Neural cell (in vitro differentiated cells): ENCODE measurements around the gene BRD3. TPM values are rescaled to one million over a fixed set of nuclear protein-coding genes. Genes with fewer than 3 reads are reported as not detected.

Experiments used
- H2AFZ ChIP-seq: fragments of 200-600, 300-800 bp; sonication (generic), shearing (Covaris generic); 2 replicates; pipeline ENCODE4 v1.6.0; 2014; ENCODE audit warnings: low read depth, mild to moderate bottlenecking, antibody characterized with exemption, low read length, moderate library complexity
- H3F3A ChIP-seq: fragments of 200-600 bp; shearing (Covaris generic); 2 replicates; pipeline ENCODE4 v1.6.1; 2016; ENCODE audit warnings: mild to moderate bottlenecking, moderate library complexity, mixed read lengths, antibody characterized with exemption, low read length; ENCODE audit not compliant: insufficient read depth, poor library complexity, severe bottlenecking
- H3K27ac ChIP-seq: fragments of 200-600, 300-800 bp; sonication (generic), shearing (Covaris generic); 2 replicates; pipeline ENCODE4 v1.5.1; 2014; ENCODE audit warnings: mild to moderate bottlenecking, low read length, moderate library complexity
- H3K27me3 ChIP-seq: fragments of 300-800, 200-600 bp; sonication (generic), shearing (Covaris generic); 2 replicates; pipeline ENCODE4 v1.6.0; 2014; ENCODE audit warnings: mild to moderate bottlenecking, low read depth, low read length, moderate library complexity; ENCODE audit not compliant: insufficient read depth
- H3K36me3 ChIP-seq: fragments of 300-800, 200-600 bp; sonication (generic), shearing (Covaris generic); 2 replicates; pipeline ENCODE4 v1.5.1; 2014; ENCODE audit warnings: mild to moderate bottlenecking, antibody characterized with exemption, low read length, moderate library complexity; ENCODE audit not compliant: insufficient read depth
- H3K4me2 ChIP-seq: fragments of 300-800, 200-600 bp; sonication (generic), shearing (Covaris generic); 2 replicates; pipeline ENCODE4 v1.6.0; 2014; ENCODE audit warnings: mild to moderate bottlenecking, low read length
- H3K4me3 ChIP-seq: fragments of 300-800, 200-600 bp; sonication (generic), shearing (Covaris generic); 2 replicates; pipeline ENCODE4 v1.5.1; 2014; ENCODE audit warnings: mild to moderate bottlenecking, low read length, moderate library complexity
- H3K79me2 ChIP-seq: fragments of 200-600 bp; shearing (Covaris generic); replicated peaks from 2 replicates; pipeline ENCODE4 v1.6.0; 2014; ENCODE audit warnings: mild to moderate bottlenecking, low read length, moderate library complexity; ENCODE audit not compliant: insufficient read depth
- H3K9ac ChIP-seq: fragments of 300-800, 200-600 bp; sonication (generic), shearing (Covaris generic); 2 replicates; pipeline ENCODE4 v1.6.1; 2016; ENCODE audit warnings: mild to moderate bottlenecking, low read length, mixed read lengths
- H3K9me2 ChIP-seq: fragments of 200-600 bp; shearing (Covaris generic); 2 replicates; pipeline ENCODE4 v1.6.1; 2016; ENCODE audit warnings: mild to moderate bottlenecking, low read length, mixed read lengths; ENCODE audit not compliant: insufficient read depth
- H3K9me3 ChIP-seq: fragments of 200-600, 300-800 bp; sonication (generic), shearing (Covaris generic); 2 replicates; pipeline ENCODE4 v1.6.1; 2016; ENCODE audit warnings: mild to moderate bottlenecking, mixed run types, low read length, moderate library complexity, mixed read lengths
- H4K20me1 ChIP-seq: fragments of 200-600 bp; shearing (Covaris generic); 2 replicates; pipeline ENCODE4 v1.6.1; 2016; ENCODE audit warnings: mild to moderate bottlenecking, mixed run types; ENCODE audit not compliant: insufficient read depth
- EP300 ChIP-seq: fragments of 450-650 bp; conservative IDR thresholded peaks from 2 replicates; pipeline ENCODE4 v1.6.1; 2014; ENCODE audit warnings: antibody characterized with exemption, mild to moderate bottlenecking, moderate library complexity; ENCODE audit not compliant: poor library complexity, severe bottlenecking
- EZH2 ChIP-seq: fragments of 200-600, 300-800 bp; shearing (Covaris generic), sonication (generic); IDR thresholded peaks from 2 replicates; pipeline ENCODE4 v1.6.1; 2014; ENCODE audit warnings: antibody characterized with exemption, low read length, borderline replicate concordance, mild to moderate bottlenecking; ENCODE audit not compliant: insufficient read depth, poor library complexity, severe bottlenecking
- MXI1 ChIP-seq: fragments of 450-650 bp; conservative IDR thresholded peaks from 2 replicates; pipeline ENCODE4 v1.6.1; 2014; ENCODE audit warnings: antibody characterized with exemption, mild to moderate bottlenecking; ENCODE audit not compliant: poor library complexity, severe bottlenecking
- POLR2AphosphoS5 ChIP-seq: IDR thresholded peaks from 2 replicates; pipeline ENCODE4 v1.6.1; 2012
- RAD21 ChIP-seq: fragments of 450-650 bp; conservative IDR thresholded peaks from 2 replicates; pipeline ENCODE4 v1.6.1; 2014; ENCODE audit warnings: antibody characterized with exemption, mild to moderate bottlenecking, moderate library complexity
- SMC3 ChIP-seq: fragments of 450-650 bp; conservative IDR thresholded peaks from 2 replicates; pipeline ENCODE4 v1.6.1; 2014; ENCODE audit warnings: antibody characterized with exemption, mild to moderate bottlenecking, moderate library complexity; ENCODE audit not compliant: poor library complexity
- TAF1 ChIP-seq: IDR thresholded peaks from 2 replicates; pipeline ENCODE4 v1.6.1; 2012; ENCODE audit warnings: low read depth
- polyA plus RNA-seq: library from polyadenylated mRNA; depleted of rRNA; stranded (reverse); fragments of >200 nt; gene quantifications from 2 replicates; pipeline ENCODE4 v1.2.3, GENCODE V29; 2014
- TF ChIP-seq, protein P1 (sequence below): IDR thresholded peaks from 2 replicates; pipeline ENCODE4 v1.6.1; 2012; ENCODE audit warnings: borderline replicate concordance
- TF ChIP-seq, protein P2 (sequence below): fragments of 450-650 bp; IDR thresholded peaks from 2 replicates; pipeline ENCODE4 v1.5.1; 2014; ENCODE audit warnings: antibody characterized with exemption, mild to moderate bottlenecking, moderate library complexity; ENCODE audit not compliant: poor library complexity, severe bottlenecking

The BRD3 gene
- polyA plus RNA-seq, 1 donor from 2014 or later, result 17.6 TPM

- no peak overlapping the region for H3K4me2 ChIP-seq
- no peak overlapping the region for H3K9ac ChIP-seq
- TF ChIP-seq EZH2 (no peak), EP300 (no peak), SMC3 (no peak), POLR2AphosphoS5 (no peak), MXI1 (no peak), RAD21 (no peak), TAF1 (no peak)
- TF ChIP-seq, protein P1, sequence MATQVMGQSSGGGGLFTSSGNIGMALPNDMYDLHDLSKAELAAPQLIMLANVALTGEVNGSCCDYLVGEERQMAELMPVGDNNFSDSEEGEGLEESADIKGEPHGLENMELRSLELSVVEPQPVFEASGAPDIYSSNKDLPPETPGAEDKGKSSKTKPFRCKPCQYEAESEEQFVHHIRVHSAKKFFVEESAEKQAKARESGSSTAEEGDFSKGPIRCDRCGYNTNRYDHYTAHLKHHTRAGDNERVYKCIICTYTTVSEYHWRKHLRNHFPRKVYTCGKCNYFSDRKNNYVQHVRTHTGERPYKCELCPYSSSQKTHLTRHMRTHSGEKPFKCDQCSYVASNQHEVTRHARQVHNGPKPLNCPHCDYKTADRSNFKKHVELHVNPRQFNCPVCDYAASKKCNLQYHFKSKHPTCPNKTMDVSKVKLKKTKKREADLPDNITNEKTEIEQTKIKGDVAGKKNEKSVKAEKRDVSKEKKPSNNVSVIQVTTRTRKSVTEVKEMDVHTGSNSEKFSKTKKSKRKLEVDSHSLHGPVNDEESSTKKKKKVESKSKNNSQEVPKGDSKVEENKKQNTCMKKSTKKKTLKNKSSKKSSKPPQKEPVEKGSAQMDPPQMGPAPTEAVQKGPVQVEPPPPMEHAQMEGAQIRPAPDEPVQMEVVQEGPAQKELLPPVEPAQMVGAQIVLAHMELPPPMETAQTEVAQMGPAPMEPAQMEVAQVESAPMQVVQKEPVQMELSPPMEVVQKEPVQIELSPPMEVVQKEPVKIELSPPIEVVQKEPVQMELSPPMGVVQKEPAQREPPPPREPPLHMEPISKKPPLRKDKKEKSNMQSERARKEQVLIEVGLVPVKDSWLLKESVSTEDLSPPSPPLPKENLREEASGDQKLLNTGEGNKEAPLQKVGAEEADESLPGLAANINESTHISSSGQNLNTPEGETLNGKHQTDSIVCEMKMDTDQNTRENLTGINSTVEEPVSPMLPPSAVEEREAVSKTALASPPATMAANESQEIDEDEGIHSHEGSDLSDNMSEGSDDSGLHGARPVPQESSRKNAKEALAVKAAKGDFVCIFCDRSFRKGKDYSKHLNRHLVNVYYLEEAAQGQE, result no peak
- TF ChIP-seq, protein P2, sequence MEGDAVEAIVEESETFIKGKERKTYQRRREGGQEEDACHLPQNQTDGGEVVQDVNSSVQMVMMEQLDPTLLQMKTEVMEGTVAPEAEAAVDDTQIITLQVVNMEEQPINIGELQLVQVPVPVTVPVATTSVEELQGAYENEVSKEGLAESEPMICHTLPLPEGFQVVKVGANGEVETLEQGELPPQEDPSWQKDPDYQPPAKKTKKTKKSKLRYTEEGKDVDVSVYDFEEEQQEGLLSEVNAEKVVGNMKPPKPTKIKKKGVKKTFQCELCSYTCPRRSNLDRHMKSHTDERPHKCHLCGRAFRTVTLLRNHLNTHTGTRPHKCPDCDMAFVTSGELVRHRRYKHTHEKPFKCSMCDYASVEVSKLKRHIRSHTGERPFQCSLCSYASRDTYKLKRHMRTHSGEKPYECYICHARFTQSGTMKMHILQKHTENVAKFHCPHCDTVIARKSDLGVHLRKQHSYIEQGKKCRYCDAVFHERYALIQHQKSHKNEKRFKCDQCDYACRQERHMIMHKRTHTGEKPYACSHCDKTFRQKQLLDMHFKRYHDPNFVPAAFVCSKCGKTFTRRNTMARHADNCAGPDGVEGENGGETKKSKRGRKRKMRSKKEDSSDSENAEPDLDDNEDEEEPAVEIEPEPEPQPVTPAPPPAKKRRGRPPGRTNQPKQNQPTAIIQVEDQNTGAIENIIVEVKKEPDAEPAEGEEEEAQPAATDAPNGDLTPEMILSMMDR, result no peak
Observed at GRCh38 chr9:133998915-133999595, 68.8 kb downstream of the BRD3 start.

GRCh38 chr9:133997584-133997983 is 70.2 kb downstream of the BRD3 start:
- Histone ChIP-seq H3K36me3 (no peaks in the 10 kb centered on the region), H3K4me2 (no peak overlapping the region), H3K9ac (no peak overlapping the region), H3K27ac (no peak overlapping the region), H3F3A (no peaks in the 10 kb centered on the region), H3K4me3 (no peak overlapping the region), H3K27me3 (no peaks in the 10 kb centered on the region), H4K20me1 (no peaks in the 10 kb centered on the region), H3K9me2 (no peaks in the 10 kb centered on the region), H3K79me2 (no peaks in the 10 kb centered on the region), H2AFZ (no peak overlapping the region), H3K9me3 (no peaks in the 10 kb centered on the region)
- TF ChIP-seq, protein P2, result no peak
- no peak for TF ChIP-seq MXI1
- TF ChIP-seq, protein P1, result no peak
- no peak for TF ChIP-seq EP300

More at GRCh38 chr9:133998915-133999595, 68.8 kb downstream of the BRD3 start:
- H3K27me3 ChIP-seq, result no peaks in the 10 kb centered on the region
- H3K9me2 ChIP-seq, result no peaks in the 10 kb centered on the region
- H3F3A ChIP-seq, result no peaks in the 10 kb centered on the region
- H3K27ac ChIP-seq, result no peak overlapping the region
- H2AFZ ChIP-seq, result no peak overlapping the region
- no peak overlapping the region for H3K4me3 ChIP-seq
- H3K36me3 ChIP-seq, result no peaks in the 10 kb centered on the region
- H3K79me2 ChIP-seq, result no peaks in the 10 kb centered on the region
- no peaks in the 10 kb centered on the region for H4K20me1 ChIP-seq
- no peaks in the 10 kb centered on the region for H3K9me3 ChIP-seq
